Urinary bladder (tissue), 4 donors: ENCODE results near the gene GRAMD1B. TPM values are rescaled to one million over a fixed set of nuclear protein-coding genes. Genes with fewer than 3 reads are reported as not detected.
"Not testable (repeated sequence)": the region's sequence is repeated elsewhere in the genome, so short reads cannot be mapped to it uniquely, and the experiment has no call there.

Source experiments
- DNase-seq: peaks from one replicate; pipeline ENCODE4 v3.0.0-alpha.2; 2015; ENCODE audit errors: extremely low spot score
- H3K27ac ChIP-seq: one replicate; pipeline ENCODE4 v1.5.1; 2013; ENCODE audit warnings: low read depth, mild to moderate bottlenecking, moderate library complexity
- H3K36me3 ChIP-seq: one replicate; pipeline ENCODE4 v1.6.1; 2013; ENCODE audit warnings: mild to moderate bottlenecking, moderate library complexity; ENCODE audit not compliant: insufficient read depth
- H3K4me1 ChIP-seq: one replicate; pipeline ENCODE4 v1.6.1; 2013; ENCODE audit warnings: mild to moderate bottlenecking, moderate library complexity; ENCODE audit not compliant: insufficient read depth
- H3K4me3 ChIP-seq: one replicate; pipeline ENCODE4 v1.5.1; 2013; ENCODE audit warnings: low read depth, low read length
- WGBS: extraction: QIAGEN DNeasy Blood & Tissue Kit; methylation state at CpG from one replicate; pipeline ENCODE4 v1.1.7; 2013; 5-methylcytosine and 5-hydroxymethylcytosine counted together
- polyA plus RNA-seq: library from polyadenylated mRNA; stranded (reverse); fragments of 200-250 nt; gene quantifications from one replicate; pipeline ENCODE4 v1.2.3, GENCODE V29; 2013
- small RNA-seq: library from RNA; depleted of rRNA; stranded (forward); fragments of <200 nt; gene quantifications from one replicate; pipeline ENCODE3, GENCODE V24; 2014
- total RNA-seq: library from RNA; depleted of rRNA; stranded (reverse); fragments of >200 nt; gene quantifications from one replicate; pipeline ENCODE4 v1.2.3, GENCODE V29; 2014
- donor health status: healthy with polysubstance abuse.
- donor health status: healthy.

GRAMD1B gene
- total and polyA plus RNA-seq, 2 donors = 0.84 to 5.9 TPM

DNA sequence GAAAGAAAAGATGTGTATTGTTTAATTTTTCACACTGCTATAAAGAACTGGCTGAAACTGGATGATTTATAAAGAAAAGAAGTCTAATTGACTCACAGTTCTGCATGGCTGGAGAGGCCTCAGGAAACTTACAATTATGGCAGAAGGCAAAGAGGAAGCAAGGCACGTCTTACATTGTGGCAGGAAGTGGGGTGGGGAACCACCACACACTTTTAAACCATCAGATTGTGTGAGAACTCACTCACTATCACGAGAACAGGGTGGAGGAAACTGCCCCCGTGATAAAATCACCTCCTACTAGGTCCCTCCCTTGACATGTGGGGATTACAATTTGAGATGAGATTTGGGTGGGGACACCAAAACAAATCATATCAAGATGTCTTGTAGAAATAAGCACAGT, 229.9 kb downstream of the GRAMD1B start:
- not testable (repeated sequence) for H3K4me1 ChIP-seq, H3K27ac ChIP-seq, H3K4me3 ChIP-seq, H3K36me3 ChIP-seq, DNase-seq
- 27% methylated on average over 3 of the region's 3 CpGs for WGBS

DNA sequence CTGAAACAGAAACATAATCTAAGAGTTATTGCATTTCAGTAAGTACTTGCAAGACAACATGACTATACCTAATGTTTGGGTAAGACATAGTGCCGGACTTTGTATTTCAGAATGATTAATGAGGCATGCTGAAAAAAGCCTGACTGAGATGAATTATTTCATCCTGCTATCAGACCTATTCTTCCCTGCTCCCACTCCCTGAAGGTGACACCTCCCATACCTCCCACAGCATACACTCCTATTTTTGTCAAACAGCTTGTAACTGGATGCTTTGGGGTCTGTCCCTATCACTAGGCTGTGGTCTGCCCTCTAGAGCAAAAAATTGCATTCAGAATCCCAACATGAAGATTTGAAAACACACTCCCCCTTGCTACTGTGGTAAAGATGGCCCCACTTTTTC, 235.2 kb downstream of the GRAMD1B start:
- H3K27ac ChIP-seq = no peak overlapping the region
- H3K36me3 ChIP-seq = no peaks in the 10 kb centered on the region
- 60% methylated on average over 1 of the region's 1 CpG for WGBS
- no peaks in the 10 kb centered on the region for H3K4me1 ChIP-seq
- H3K4me3 ChIP-seq = no peak overlapping the region
- DNase-seq = no peak

DNA sequence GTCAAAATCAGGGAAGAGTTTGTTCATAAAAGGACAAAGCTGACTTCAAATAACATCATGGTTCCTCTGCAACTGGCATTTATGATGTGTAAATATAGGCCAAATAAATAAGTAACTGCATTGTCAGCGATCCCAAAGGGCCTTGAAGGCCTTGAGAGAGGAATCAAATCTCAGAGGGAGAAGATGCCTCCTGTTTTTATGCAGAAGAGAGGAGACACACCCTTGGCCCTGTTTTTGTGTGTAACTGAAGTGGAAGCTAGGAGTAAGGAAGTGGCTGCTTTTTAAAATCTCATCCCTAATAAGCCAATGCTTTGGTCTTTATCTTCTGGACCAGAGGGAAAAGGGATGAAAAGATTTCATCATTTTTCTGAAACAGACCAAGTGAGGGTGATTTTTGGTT, 240.0 kb downstream of the GRAMD1B start:
- DNase-seq = no peak
- H3K36me3 ChIP-seq = no peaks in the 10 kb centered on the region
- no peaks in the 10 kb centered on the region for H3K4me1 ChIP-seq
- H3K4me3 ChIP-seq = no peak overlapping the region
- no peak overlapping the region for H3K27ac ChIP-seq
- 59% methylated on average over 1 of the region's 1 CpG for WGBS

DNA sequence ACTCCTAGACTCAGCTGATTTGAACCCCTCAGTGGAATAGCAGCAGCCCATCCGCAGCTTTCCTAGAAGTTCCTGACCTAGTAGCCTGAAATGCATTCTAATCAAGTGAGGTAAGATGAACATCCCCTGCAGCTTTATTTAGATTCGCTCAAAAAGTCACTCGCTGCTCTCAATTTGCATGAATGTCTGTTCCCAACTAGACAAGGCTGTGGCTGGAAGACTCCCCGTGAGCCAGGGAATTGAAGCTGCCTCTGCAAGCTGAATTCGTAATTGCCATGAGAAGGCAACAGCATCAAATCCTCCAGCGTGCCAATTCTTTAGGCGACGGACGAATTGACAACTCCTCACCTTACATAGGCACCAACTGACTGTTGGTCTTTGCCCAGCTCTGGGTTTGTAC, 241.5 kb downstream of the GRAMD1B start:
- Histone ChIP-seq H3K27ac (no peak overlapping the region), H3K36me3 (no peaks in the 10 kb centered on the region)
- WGBS = 64% methylated on average over 9 of the region's 9 CpGs

DNA sequence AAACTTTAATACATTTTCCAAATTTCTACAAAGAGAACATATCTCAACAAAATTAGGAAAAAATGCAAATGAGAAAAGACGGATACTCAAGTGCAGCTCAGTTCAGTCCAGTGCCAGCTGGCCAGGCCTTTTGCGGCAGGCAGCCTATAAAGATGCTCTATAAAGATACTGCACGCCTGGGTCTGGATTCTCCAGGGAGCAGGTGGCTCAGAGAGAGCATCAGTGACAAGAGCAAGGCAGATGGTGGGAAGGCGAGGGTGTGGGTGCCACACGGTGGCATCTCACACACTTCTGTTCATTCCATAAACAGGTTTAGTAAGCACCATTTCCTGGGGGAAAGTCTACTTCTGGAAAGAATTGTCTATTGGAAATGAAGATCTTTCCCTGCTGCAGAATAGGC, 242.5 kb downstream of the GRAMD1B start:
- Histone ChIP-seq H3K4me1 (no peaks in the 10 kb centered on the region), H3K4me3 (no peak overlapping the region), H3K27ac (no peak overlapping the region), H3K36me3 (no peaks in the 10 kb centered on the region)
- WGBS = 72% methylated on average over 5 of the region's 5 CpGs
- DNase-seq = no peak

More for the DNA sequence above, 241.5 kb downstream of the GRAMD1B start:
- Histone ChIP-seq H3K4me1 (no peaks in the 10 kb centered on the region), H3K4me3 (no peak overlapping the region)
- no peak for DNase-seq

DNA sequence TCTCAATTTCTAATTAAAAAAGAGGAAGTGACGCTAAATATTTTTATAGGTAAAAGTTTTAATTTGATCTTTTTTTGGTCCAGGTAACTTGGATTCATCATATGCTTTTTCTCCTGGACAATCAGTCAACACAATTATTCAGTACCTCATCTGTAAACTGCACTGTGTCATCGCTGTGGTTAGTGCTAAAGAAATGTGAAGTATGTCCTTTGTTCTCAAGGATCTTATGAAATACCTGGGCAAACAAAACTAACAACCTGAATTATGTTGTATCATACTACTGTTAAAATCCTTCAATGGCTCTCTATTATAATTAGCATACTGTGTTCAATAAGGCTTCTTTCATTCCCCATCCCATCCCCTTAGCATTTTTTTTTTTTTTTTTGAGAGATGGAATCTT, 244.2 kb downstream of the GRAMD1B start:
- WGBS = 69% methylated on average over 2 of the region's 2 CpGs
- Histone ChIP-seq H3K4me3 (no peak overlapping the region), H3K36me3 (no peaks in the 10 kb centered on the region), H3K4me1 (no peaks in the 10 kb centered on the region), H3K27ac (no peak overlapping the region)
- no peak for DNase-seq

Small RNAs within 50 kb of the gene (small RNA-seq; reads per million reads assigned to genes)
- not detected for gene MIR4493

Other genes starting within 250 kb of the GRAMD1B start
- gene CLMP, start 235.0 kb upstream of the GRAMD1B start, total RNA-seq = 46.0 TPM
- 41.0 TPM for gene CLMP, start 235.0 kb upstream of the GRAMD1B start, polyA plus RNA-seq
- gene SCN3B, start 224.4 kb downstream of the GRAMD1B start, total RNA-seq = 5.6 TPM
- gene SCN3B, start 224.4 kb downstream of the GRAMD1B start, polyA plus RNA-seq = 2.3 TPM